Measurements from ENCODE around the gene RPS23. TPM values are rescaled to one million over a fixed set of nuclear protein-coding genes. Genes with fewer than 3 reads are reported as not detected.

The RPS23 gene
- total RNA-seq, 1 donor from 2014 or later, result 1,262 TPM

- no peak overlapping the region for H3K4me3 Mint-ChIP-seq (ENCODE audit: unreplicated experiment)
- DNase-seq (ENCODE audit: low spot score), result no peak
- H3K27ac Mint-ChIP-seq (ENCODE audit: unreplicated experiment), result no peak overlapping the region
- no peaks in the 10 kb centered on the region for H3K27me3 Mint-ChIP-seq (ENCODE audit: low read depth)
- no peaks in the 10 kb centered on the region for H3K36me3 Mint-ChIP-seq (ENCODE audit: low read depth)
- no peaks in the 10 kb centered on the region for H3K9me3 Mint-ChIP-seq (ENCODE audit: low read depth)
- TF ChIP-seq CTCF (IDR thresholded peaks at IDR 0.05), result no peak
- peaks cover 3% of the 10 kb centered on the region for H3K4me1 Mint-ChIP-seq (ENCODE audit: low read depth)
Observed at GRCh38 chr5:82291420-82291819, 13.3 kb upstream of the RPS23 start.

DNA sequence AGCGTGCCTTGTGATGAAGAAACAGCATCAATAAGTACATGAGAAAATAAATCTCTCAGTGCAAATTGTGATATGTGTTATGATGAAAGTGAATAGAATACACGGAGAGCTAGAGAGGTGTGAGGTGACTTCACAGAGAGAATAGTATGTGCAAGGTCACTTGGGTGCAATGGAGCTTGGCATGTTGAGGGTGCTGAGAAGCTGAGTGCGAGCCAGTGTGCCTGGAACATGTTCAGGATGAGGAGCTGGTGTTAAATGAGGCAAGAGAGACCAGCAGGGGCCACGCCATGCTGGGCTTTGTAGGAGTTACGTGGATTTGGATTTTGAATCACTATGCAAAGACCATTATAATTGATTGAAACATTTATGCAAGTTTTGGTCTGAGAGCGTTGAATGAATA lies 12.8 kb upstream of the RPS23 start:
- H3K4me1 Mint-ChIP-seq (ENCODE audit: low read depth), result peaks cover 3% of the 10 kb centered on the region
- H3K4me3 Mint-ChIP-seq (ENCODE audit: unreplicated experiment), result no peak overlapping the region
- no peaks in the 10 kb centered on the region for H3K9me3 Mint-ChIP-seq (ENCODE audit: low read depth)
- no peaks in the 10 kb centered on the region for H3K36me3 Mint-ChIP-seq (ENCODE audit: low read depth)
- no peak overlapping the region for H3K27ac Mint-ChIP-seq (ENCODE audit: unreplicated experiment)
- no peak for DNase-seq (ENCODE audit: low spot score)
- TF ChIP-seq CTCF (IDR thresholded peaks at IDR 0.05), result no peak
- no peaks in the 10 kb centered on the region for H3K27me3 Mint-ChIP-seq (ENCODE audit: low read depth)

GRCh38 chr5:82290005-82290404 lies 11.9 kb upstream of the RPS23 start:
- H3K4me1 Mint-ChIP-seq (ENCODE audit: low read depth), result peaks cover 3% of the 10 kb centered on the region
- H3K9me3 Mint-ChIP-seq (ENCODE audit: low read depth), result no peaks in the 10 kb centered on the region
- no peak overlapping the region for H3K27ac Mint-ChIP-seq (ENCODE audit: unreplicated experiment)
- no peak for TF ChIP-seq CTCF (IDR thresholded peaks at IDR 0.05)
- no peaks in the 10 kb centered on the region for H3K36me3 Mint-ChIP-seq (ENCODE audit: low read depth)
- H3K4me3 Mint-ChIP-seq (ENCODE audit: unreplicated experiment), result no peak overlapping the region
- H3K27me3 Mint-ChIP-seq (ENCODE audit: low read depth), result no peaks in the 10 kb centered on the region
- no peak for DNase-seq (ENCODE audit: low spot score)

DNA sequence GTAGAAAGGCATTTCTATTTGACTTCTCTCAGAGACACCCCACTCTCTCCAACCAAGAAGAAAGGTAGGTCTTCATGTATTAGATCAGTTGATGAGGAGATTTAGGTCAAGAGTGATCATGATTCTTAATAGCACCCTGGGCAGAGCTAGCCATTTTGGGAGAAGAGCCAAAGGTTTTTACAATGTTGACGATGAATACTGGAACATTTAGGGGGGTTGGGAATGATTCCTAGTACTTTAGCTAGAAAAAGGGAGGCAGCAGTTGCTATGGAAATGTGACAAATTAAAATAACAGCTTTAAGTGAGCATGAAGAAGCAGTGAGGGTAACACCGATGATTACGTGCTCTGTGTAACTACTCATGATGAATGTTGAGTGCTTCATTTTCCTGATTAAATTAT lies 9.5 kb upstream of the RPS23 start:
- H3K9me3 Mint-ChIP-seq (ENCODE audit: low read depth), result no peaks in the 10 kb centered on the region
- H3K36me3 Mint-ChIP-seq (ENCODE audit: low read depth), result no peaks in the 10 kb centered on the region
- H3K4me1 Mint-ChIP-seq (ENCODE audit: low read depth), result peaks cover 13% of the 10 kb centered on the region
- no peak overlapping the region for H3K4me3 Mint-ChIP-seq (ENCODE audit: unreplicated experiment)
- no peaks in the 10 kb centered on the region for H3K27me3 Mint-ChIP-seq (ENCODE audit: low read depth)
- no peak overlapping the region for H3K27ac Mint-ChIP-seq (ENCODE audit: unreplicated experiment)
- DNase-seq (ENCODE audit: low spot score), result no peak
- no peak for TF ChIP-seq CTCF (IDR thresholded peaks at IDR 0.05)

GRCh38 chr5:82285206-82285605 lies 7.1 kb upstream of the RPS23 start:
- Mint-ChIP-seq H3K4me1 (ENCODE audit: low read depth) (peaks cover 13% of the 10 kb centered on the region), H3K36me3 (ENCODE audit: low read depth) (no peaks in the 10 kb centered on the region), H3K4me3 (ENCODE audit: unreplicated experiment) (no peak overlapping the region), H3K27ac (ENCODE audit: unreplicated experiment) (no peak overlapping the region), H3K9me3 (ENCODE audit: low read depth) (no peaks in the 10 kb centered on the region), H3K27me3 (ENCODE audit: low read depth) (no peaks in the 10 kb centered on the region)
- no peak for TF ChIP-seq CTCF (IDR thresholded peaks at IDR 0.05)
- DNase-seq (ENCODE audit: low spot score), result no peak
